ENCODE results near the gene CCNI2. TPM values are rescaled to one million over a fixed set of nuclear protein-coding genes. Genes with fewer than 3 reads are reported as not detected.

Gene CCNI2
- total RNA-seq, 2 experiments from 2014 or later, result 4.3 to 4.6 TPM

GRCh38 chr5:132759114-132760048 is 12.2 kb downstream of the CCNI2 start:
- Mint-ChIP-seq H3K27me3 (no peaks in the 10 kb centered on the region), H3K27ac (no peak overlapping the region), H3K4me3 (no peak overlapping the region), H3K36me3 (ENCODE audit: low read depth) (peaks cover 2% of the 10 kb centered on the region), H3K4me1 (peaks cover 8% of the 10 kb centered on the region), H3K9me3 (ENCODE audit: low read depth) (no peaks in the 10 kb centered on the region)
- CTCF ChIA-PET, result interaction anchor here (0.6 kb wide), 1 partner anchor 29 kb away, joined by 3 read pairs; no protein-coding TSS in a partner anchor
- intact Hi-C loops (cut with DNase I, micrococcal nuclease), result loop anchor here in 1 of 2 experiments (10.0 kb wide), 1 partner anchor 655 kb away; no protein-coding TSS in a partner anchor
- DNase-seq, result peak; percentile 1
- ATAC-seq, result no peak
- POLR2A ChIA-PET, result no interaction called here

- DNase-seq (no peak), ATAC-seq (no peak)
- POLR2A ChIA-PET, result no interaction called here
- CTCF ChIA-PET, result no interaction called here
- Mint-ChIP-seq H3K27ac (no peak overlapping the region), H3K27me3 (no peaks in the 10 kb centered on the region), H3K4me1 (peaks cover 2% of the 10 kb centered on the region), H3K9me3 (ENCODE audit: low read depth) (no peaks in the 10 kb centered on the region), H3K4me3 (no peak overlapping the region), H3K36me3 (ENCODE audit: low read depth) (peaks cover 2% of the 10 kb centered on the region)
- intact Hi-C loops (cut with DNase I, micrococcal nuclease), result no loop called here
Observed at GRCh38 chr5:132760049-132760420, 12.8 kb downstream of the CCNI2 start.

GRCh38 chr5:132760601-132761317 is 13.5 kb downstream of the CCNI2 start:
- H3K4me1 Mint-ChIP-seq, result no peaks in the 10 kb centered on the region
- H3K9me3 Mint-ChIP-seq (ENCODE audit: low read depth), result no peaks in the 10 kb centered on the region
- no peak overlapping the region for H3K27ac Mint-ChIP-seq
- ATAC-seq (no peak), DNase-seq (no peak)
- H3K27me3 Mint-ChIP-seq, result no peaks in the 10 kb centered on the region
- CTCF ChIA-PET, result no interaction called here
- H3K36me3 Mint-ChIP-seq (ENCODE audit: low read depth), result peaks cover 2% of the 10 kb centered on the region
- no peak overlapping the region for H3K4me3 Mint-ChIP-seq
- POLR2A ChIA-PET, result no interaction called here
- intact Hi-C loops (cut with DNase I, micrococcal nuclease), result no loop called here

GRCh38 chr5:132761321-132762240 is 14.4 kb downstream of the CCNI2 start:
- CTCF ChIA-PET, result no interaction called here

GRCh38 chr5:132762246-132763000 is 15.2 kb downstream of the CCNI2 start:
- no peaks in the 10 kb centered on the region for H3K9me3 Mint-ChIP-seq (ENCODE audit: low read depth)
- no peak overlapping the region for H3K27ac Mint-ChIP-seq
- H3K36me3 Mint-ChIP-seq (ENCODE audit: low read depth), result peaks cover 2% of the 10 kb centered on the region
- H3K4me3 Mint-ChIP-seq, result no peak overlapping the region
- DNase-seq (no peak), ATAC-seq (no peak)
- POLR2A ChIA-PET, result no interaction called here
- intact Hi-C loops (cut with DNase I, micrococcal nuclease), result no loop called here
- no peaks in the 10 kb centered on the region for H3K27me3 Mint-ChIP-seq
- CTCF ChIA-PET, result interaction anchor here (0.9 kb wide), 1 partner anchor 25 kb away, joined by 3 read pairs; the partner anchor contains the start of gene KIF3A
- H3K4me1 Mint-ChIP-seq, result no peaks in the 10 kb centered on the region

More at GRCh38 chr5:132761321-132762240, 14.4 kb downstream of the CCNI2 start:
- ATAC-seq, result no peak
- no peaks in the 10 kb centered on the region for H3K4me1 Mint-ChIP-seq
- no peaks in the 10 kb centered on the region for H3K27me3 Mint-ChIP-seq
- H3K36me3 Mint-ChIP-seq (ENCODE audit: low read depth), result peaks cover 2% of the 10 kb centered on the region
- H3K4me3 Mint-ChIP-seq, result no peak overlapping the region
- POLR2A ChIA-PET, result no interaction called here
- H3K9me3 Mint-ChIP-seq (ENCODE audit: low read depth), result no peaks in the 10 kb centered on the region
- no peak for DNase-seq
- intact Hi-C loops (cut with DNase I, micrococcal nuclease), result no loop called here
- H3K27ac Mint-ChIP-seq, result no peak overlapping the region

GRCh38 chr5:132763181-132764036 is 16.2 kb downstream of the CCNI2 start:
- CTCF ChIA-PET, result interaction anchor here (0.9 kb wide), 1 partner anchor 26 kb away, joined by 3 read pairs; the partner anchor contains the start of gene KIF3A
- Mint-ChIP-seq H3K4me1 (no peaks in the 10 kb centered on the region), H3K27ac (no peak overlapping the region), H3K9me3 (ENCODE audit: low read depth) (no peaks in the 10 kb centered on the region), H3K27me3 (no peaks in the 10 kb centered on the region), H3K36me3 (ENCODE audit: low read depth) (peaks cover 2% of the 10 kb centered on the region), H3K4me3 (no peak overlapping the region)
- POLR2A ChIA-PET, result no interaction called here
- intact Hi-C loops (cut with DNase I, micrococcal nuclease), result no loop called here
- ATAC-seq (no peak), DNase-seq (no peak)

- Mint-ChIP-seq H3K4me1 (no peaks in the 10 kb centered on the region), H3K27ac (no peak overlapping the region), H3K36me3 (ENCODE audit: low read depth) (peaks cover 2% of the 10 kb centered on the region), H3K9me3 (ENCODE audit: low read depth) (no peaks in the 10 kb centered on the region), H3K27me3 (no peaks in the 10 kb centered on the region), H3K4me3 (no peak overlapping the region)
- intact Hi-C loops (cut with DNase I, micrococcal nuclease), result no loop called here
- DNase-seq, result no peak
- ChIA-PET CTCF (no interaction called here), POLR2A (no interaction called here)
- no peak for ATAC-seq
Observed at GRCh38 chr5:132764051-132764450, 16.8 kb downstream of the CCNI2 start.

GRCh38 chr5:132764671-132765238 is 17.5 kb downstream of the CCNI2 start:
- H3K4me1 Mint-ChIP-seq, result no peaks in the 10 kb centered on the region
- intact Hi-C loops (cut with DNase I, micrococcal nuclease), result no loop called here
- no peak overlapping the region for H3K27ac Mint-ChIP-seq
- POLR2A ChIA-PET, result interaction anchor here (0.5 kb wide), 1 partner anchor 283 kb away, joined by 3 read pairs; no protein-coding TSS in a partner anchor
- CTCF ChIA-PET, result interaction anchor here (0.7 to 1.4 kb wide), 2 partner anchors 118 to 126 kb away, joined by 3 read pairs; no protein-coding TSS in a partner anchor
- H3K27me3 Mint-ChIP-seq, result no peaks in the 10 kb centered on the region
- no peak for ATAC-seq
- H3K4me3 Mint-ChIP-seq, result no peak overlapping the region
- DNase-seq, result no peak
- H3K9me3 Mint-ChIP-seq (ENCODE audit: low read depth), result no peaks in the 10 kb centered on the region
- H3K36me3 Mint-ChIP-seq (ENCODE audit: low read depth), result peaks cover 2% of the 10 kb centered on the region

- no peak for DNase-seq
- POLR2A ChIA-PET, result interaction anchor here (0.5 kb wide), 1 partner anchor 283 kb away, joined by 3 read pairs; no protein-coding TSS in a partner anchor
- no peaks in the 10 kb centered on the region for H3K9me3 Mint-ChIP-seq (ENCODE audit: low read depth)
- H3K36me3 Mint-ChIP-seq (ENCODE audit: low read depth), result peaks cover 2% of the 10 kb centered on the region
- ATAC-seq, result no peak
- no peak overlapping the region for H3K27ac Mint-ChIP-seq
- intact Hi-C loops (cut with DNase I, micrococcal nuclease), result no loop called here
- H3K4me1 Mint-ChIP-seq, result no peaks in the 10 kb centered on the region
- H3K27me3 Mint-ChIP-seq, result no peaks in the 10 kb centered on the region
- CTCF ChIA-PET, result interaction anchor here (0.7 to 1.4 kb wide), 2 partner anchors 117 to 126 kb away, joined by 3 read pairs; no protein-coding TSS in a partner anchor
- no peak overlapping the region for H3K4me3 Mint-ChIP-seq
Observed at GRCh38 chr5:132765311-132766019, 18.2 kb downstream of the CCNI2 start.
